HCT116 (cell line): ENCODE data around the gene KDM7A.

Source experiments
- CBX3 ChIP-seq: IDR thresholded peaks from 2 replicates; pipeline ENCODE4 v1.6.1; 2012; ENCODE audit warnings: low read depth
- EZH2phosphoT487 ChIP-seq: fragments of 200-600 bp; IDR thresholded peaks from 2 replicates; pipeline ENCODE4 v1.6.1; 2018; ENCODE audit warnings: antibody characterized with exemption, borderline replicate concordance
- SRF ChIP-seq: IDR thresholded peaks from 2 replicates; pipeline ENCODE4 v1.6.1; 2012; ENCODE audit warnings: low read depth
- TF ChIP-seq, protein P1 (sequence below), 3 experiments: fragments of 200-600 bp in 1 of 3; sonication (generic) in 1 of 3; IDR thresholded peaks in 2 of 3; conservative IDR thresholded peaks in 1 of 3; 2 replicates each; pipeline ENCODE4 v1.5.1; 2012 to 2017; ENCODE audit warnings: low read depth in 2 of 3, low read length in 2 of 3, antibody characterized with exemption in 1 of 3, borderline replicate concordance in 1 of 3, control low read depth in 1 of 3, mild to moderate bottlenecking in 1 of 3, mixed read lengths in 1 of 3, mixed run types in 1 of 3, moderate library complexity in 1 of 3; ENCODE audit not compliant: insufficient read depth in 1 of 3

- TF ChIP-seq, protein P1, sequence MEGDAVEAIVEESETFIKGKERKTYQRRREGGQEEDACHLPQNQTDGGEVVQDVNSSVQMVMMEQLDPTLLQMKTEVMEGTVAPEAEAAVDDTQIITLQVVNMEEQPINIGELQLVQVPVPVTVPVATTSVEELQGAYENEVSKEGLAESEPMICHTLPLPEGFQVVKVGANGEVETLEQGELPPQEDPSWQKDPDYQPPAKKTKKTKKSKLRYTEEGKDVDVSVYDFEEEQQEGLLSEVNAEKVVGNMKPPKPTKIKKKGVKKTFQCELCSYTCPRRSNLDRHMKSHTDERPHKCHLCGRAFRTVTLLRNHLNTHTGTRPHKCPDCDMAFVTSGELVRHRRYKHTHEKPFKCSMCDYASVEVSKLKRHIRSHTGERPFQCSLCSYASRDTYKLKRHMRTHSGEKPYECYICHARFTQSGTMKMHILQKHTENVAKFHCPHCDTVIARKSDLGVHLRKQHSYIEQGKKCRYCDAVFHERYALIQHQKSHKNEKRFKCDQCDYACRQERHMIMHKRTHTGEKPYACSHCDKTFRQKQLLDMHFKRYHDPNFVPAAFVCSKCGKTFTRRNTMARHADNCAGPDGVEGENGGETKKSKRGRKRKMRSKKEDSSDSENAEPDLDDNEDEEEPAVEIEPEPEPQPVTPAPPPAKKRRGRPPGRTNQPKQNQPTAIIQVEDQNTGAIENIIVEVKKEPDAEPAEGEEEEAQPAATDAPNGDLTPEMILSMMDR (IDR thresholded peaks at IDR 0.05 in 2 of 3, conservative IDR thresholded peaks at IDR 0.05 in 1 of 3; ENCODE audit: borderline replicate concordance in 1 of 3, insufficient read depth in 1 of 3, low read depth in 2 of 3, low read length in 2 of 3) = no peak
- no peak for TF ChIP-seq EZH2phosphoT487
- no peak for TF ChIP-seq CBX3
- no peak for TF ChIP-seq SRF
Measured at GRCh38 chr7:140084972-140085371, 91.8 kb downstream of the KDM7A start.
